ENCODE results near the gene ARF3.
A peak's percentile ranks its signal among the peaks of the same experiment; 100 is the strongest.

Gene ARF3

GRCh38 chr12:48957141-48958048 is at the start of gene ARF3:
Gene ARF3 (minus strand): TSS chr12:48957487. CDS start chr12:48941095, 16,392 bp downstream.
- peak within 1 kb of the TSS; percentile 42 for H3K27ac ChIP-seq (ENCODE audit: low read length)
- TF ChIP-seq EZH2phosphoT487 (IDR thresholded peaks at IDR 0.05; ENCODE audit: low read depth) (no peak), CTCF (IDR thresholded peaks at IDR 0.05; ENCODE audit: low read depth, low read length) (no peak)
- H4K20me1 ChIP-seq (ENCODE audit: insufficient read depth, low read length), result peaks cover 9% of the 10 kb centered on the region
- H2AFZ ChIP-seq (ENCODE audit: low read depth, low read length), result peak within 1 kb of the TSS; percentile 73
- H3K36me3 ChIP-seq (replicated peaks; ENCODE audit: low read depth, low read length), result peaks cover 6% of the 10 kb centered on the region
- H3K4me1 ChIP-seq (ENCODE audit: low read length), result peaks cover 20% of the 10 kb centered on the region
- H3K27me3 ChIP-seq (ENCODE audit: low read depth, low read length), result no peaks in the 10 kb centered on the region
- no peaks in the 10 kb centered on the region for H3K9me3 ChIP-seq (ENCODE audit: insufficient read depth, low read length)
- peak within 1 kb of the TSS; percentile 94 for H3K4me3 ChIP-seq (ENCODE audit: low read length)
- H3K79me2 ChIP-seq (ENCODE audit: low read length), result peaks cover 44% of the 10 kb centered on the region
- peak within 1 kb of the TSS; percentile 85 for H3K9ac ChIP-seq (ENCODE audit: low read length)
- peak within 1 kb of the TSS; percentile 97 for H3K4me2 ChIP-seq (ENCODE audit: low read length)

GRCh38 chr12:49000346-49000745 is 43.1 kb upstream of the ARF3 start:
- Histone ChIP-seq H3K27me3 (ENCODE audit: low read depth, low read length) (no peaks in the 10 kb centered on the region), H3K79me2 (ENCODE audit: low read length) (peaks cover 25% of the 10 kb centered on the region), H3K36me3 (replicated peaks; ENCODE audit: low read depth, low read length) (peaks cover under 1% of the 10 kb centered on the region), H3K9me3 (ENCODE audit: insufficient read depth, low read length) (no peaks in the 10 kb centered on the region), H4K20me1 (ENCODE audit: insufficient read depth, low read length) (peaks cover 5% of the 10 kb centered on the region; the same call in 1 of the 2 replicates), H3K9ac (ENCODE audit: low read length) (peak overlapping the region; percentile 63; the same call in 1 of the 2 replicates), H3K4me1 (ENCODE audit: low read length) (peaks cover 21% of the 10 kb centered on the region), H3K4me2 (ENCODE audit: low read length) (peak overlapping the region; percentile 99), H2AFZ (ENCODE audit: low read depth, low read length) (no peak overlapping the region), H3K4me3 (ENCODE audit: low read length) (peak overlapping the region; percentile 89; the same call in 1 of the 2 replicates), H3K27ac (ENCODE audit: low read length) (no peak overlapping the region)
- TF ChIP-seq CTCF (IDR thresholded peaks at IDR 0.05; ENCODE audit: low read depth, low read length) (no peak), EZH2phosphoT487 (IDR thresholded peaks at IDR 0.05; ENCODE audit: low read depth) (no peak)

- Histone ChIP-seq H2AFZ (ENCODE audit: low read depth, low read length) (peak within 1 kb of the TSS; percentile 47; the same call in 1 of the 2 replicates), H3K27me3 (ENCODE audit: low read depth, low read length) (no peaks in the 10 kb centered on the region), H3K27ac (ENCODE audit: low read length) (peak within 1 kb of the TSS; percentile 29), H3K4me1 (ENCODE audit: low read length) (peaks cover 25% of the 10 kb centered on the region), H3K9me3 (ENCODE audit: insufficient read depth, low read length) (no peaks in the 10 kb centered on the region), H3K9ac (ENCODE audit: low read length) (peak within 1 kb of the TSS; percentile 66), H3K4me2 (ENCODE audit: low read length) (peak within 1 kb of the TSS; percentile 99), H3K4me3 (ENCODE audit: low read length) (peak within 1 kb of the TSS; percentile 89), H3K79me2 (ENCODE audit: low read length) (peaks cover 25% of the 10 kb centered on the region), H4K20me1 (ENCODE audit: insufficient read depth, low read length) (peaks cover 5% of the 10 kb centered on the region; the same call in 1 of the 2 replicates), H3K36me3 (replicated peaks; ENCODE audit: low read depth, low read length) (no peaks in the 10 kb centered on the region)
- TF ChIP-seq EZH2phosphoT487 (IDR thresholded peaks at IDR 0.05; ENCODE audit: low read depth), result no peak
- no peak for TF ChIP-seq CTCF (IDR thresholded peaks at IDR 0.05; ENCODE audit: low read depth, low read length)
Measured at GRCh38 chr12:48999371-49000131, 42.3 kb upstream of the ARF3 start, which contains the start of gene DDN. Gene DDN (minus strand): TSS chr12:48999375. CDS start chr12:48999287, 88 bp downstream.

All from OCI-LY3 (cell line).